Suprapubic skin (tissue), 4 donors: Measurements from ENCODE around the gene COL4A5. TPM values are rescaled to one million over a fixed set of nuclear protein-coding genes. Genes with fewer than 3 reads are reported as not detected.
A peak's percentile ranks its signal among the peaks of the same experiment; 100 is the strongest.

Experiments
- DNase-seq, 2 donors: peaks; one replicate each; pipeline ENCODE4 v3.0.0-alpha.2; 2019; ENCODE audit warnings: low spot score in 2 of 2
- H3K27ac ChIP-seq: fragments of 200-600 bp; sonication (generic); one replicate; pipeline ENCODE4 v1.5.1; 2019
- H3K27me3 ChIP-seq: fragments of 200-600 bp; sonication (generic); one replicate; pipeline ENCODE4 v1.5.1; 2019
- H3K36me3 ChIP-seq: fragments of 200-600 bp; sonication (generic); one replicate; pipeline ENCODE4 v1.5.1; 2019
- H3K4me1 ChIP-seq: fragments of 200-600 bp; sonication (generic); one replicate; pipeline ENCODE4 v1.5.1; 2019
- H3K4me3 ChIP-seq: fragments of 200-600 bp; sonication (generic); one replicate; pipeline ENCODE4 v1.5.1; 2019; ENCODE audit warnings: mild to moderate bottlenecking
- H3K9me3 ChIP-seq: fragments of 200-600 bp; sonication (generic); one replicate; pipeline ENCODE4 v1.5.1; 2019
- CTCF ChIP-seq, 2 donors: fragments of 200-600 bp in 1 of 2; fragments of 450-650 bp in 1 of 2; sonication (generic) in 1 of 2; IDR thresholded peaks; one replicate each; pipeline ENCODE4 v1.5.1; 2016 to 2019; ENCODE audit warnings: antibody characterized with exemption in 2 of 2, mild to moderate bottlenecking in 1 of 2, moderate library complexity in 1 of 2
- EP300 ChIP-seq: sonication (generic); formaldehyde crosslinking; IDR thresholded peaks from one replicate; pipeline ENCODE4 v1.6.1; 2017; ENCODE audit warnings: antibody characterized with exemption
- POLR2A ChIP-seq, 2 donors: fragments of 450-650 bp; IDR thresholded peaks; one replicate each; pipeline ENCODE4 v1.6.1; 2017; ENCODE audit warnings: antibody characterized with exemption in 2 of 2, mild to moderate bottlenecking in 2 of 2, moderate library complexity in 2 of 2
- POLR2AphosphoS5 ChIP-seq, 3 donors: sonication (generic); formaldehyde crosslinking; IDR thresholded peaks; one replicate each; pipeline ENCODE4 v1.6.1; 2017; ENCODE audit warnings: antibody characterized with exemption in 3 of 3
- WGBS: methylation state at CpG from one replicate; pipeline ENCODE4 v1.1.5; 2018; 5-methylcytosine and 5-hydroxymethylcytosine counted together
- total RNA-seq, 4 donors: library from RNA; depleted of rRNA; stranded (reverse); fragments of >200 nt; gene quantifications; one replicate each; pipeline ENCODE4 v1.1.0, GENCODE V29; 2016

COL4A5 gene
- total RNA-seq, 4 donors from 2014 or later: 52.3 to 151 (median 60.2) TPM

- WGBS: 61% methylated on average over 1 of the region's 1 CpG
- DNase-seq: no peak
- Histone ChIP-seq H3K4me1 (no peaks in the 10 kb centered on the region), H3K27ac (no peak overlapping the region), H3K27me3 (no peaks in the 10 kb centered on the region), H3K9me3 (no peaks in the 10 kb centered on the region), H3K4me3 (no peak overlapping the region), H3K36me3 (no peaks in the 10 kb centered on the region)
- TF ChIP-seq POLR2AphosphoS5 (IDR thresholded peaks at IDR 0.05) (no peak), CTCF (IDR thresholded peaks at IDR 0.05) (no peak)
Measured at GRCh38 chrX:108419401-108419800, 20.2 kb upstream of the COL4A5 start.

- Histone ChIP-seq H3K4me1 (no peaks in the 10 kb centered on the region), H3K4me3 (no peak overlapping the region), H3K27ac (no peak overlapping the region), H3K9me3 (no peaks in the 10 kb centered on the region), H3K27me3 (no peaks in the 10 kb centered on the region), H3K36me3 (no peaks in the 10 kb centered on the region)
- WGBS: 72% methylated on average over 1 of the region's 1 CpG
- TF ChIP-seq CTCF (IDR thresholded peaks at IDR 0.05) (no peak), POLR2A (IDR thresholded peaks at IDR 0.05) (no peak), EP300 (no peak), POLR2AphosphoS5 (IDR thresholded peaks at IDR 0.05) (no peak)
- no peak for DNase-seq
Measured at GRCh38 chrX:108420481-108420880, 19.2 kb upstream of the COL4A5 start.

GRCh38 chrX:108426262-108426661, 13.4 kb upstream of the COL4A5 start:
- H3K36me3 ChIP-seq: no peaks in the 10 kb centered on the region
- no peak overlapping the region for H3K4me3 ChIP-seq
- H3K27me3 ChIP-seq: no peaks in the 10 kb centered on the region
- DNase-seq: no peak
- no peaks in the 10 kb centered on the region for H3K4me1 ChIP-seq
- H3K9me3 ChIP-seq: no peaks in the 10 kb centered on the region
- no peak overlapping the region for H3K27ac ChIP-seq
- TF ChIP-seq CTCF (IDR thresholded peaks at IDR 0.05): no peak
- no peak for TF ChIP-seq POLR2A (IDR thresholded peaks at IDR 0.05)
- no peak for TF ChIP-seq EP300
- no peak for TF ChIP-seq POLR2AphosphoS5 (IDR thresholded peaks at IDR 0.05)
- WGBS: 34% methylated on average over 1 of the region's 1 CpG

- H3K27ac ChIP-seq: no peak overlapping the region
- no peaks in the 10 kb centered on the region for H3K27me3 ChIP-seq
- no peak overlapping the region for H3K4me3 ChIP-seq
- 69% methylated on average over 5 of the region's 5 CpGs for WGBS
- no peaks in the 10 kb centered on the region for H3K36me3 ChIP-seq
- H3K9me3 ChIP-seq: no peaks in the 10 kb centered on the region
- TF ChIP-seq CTCF (IDR thresholded peaks at IDR 0.05) (no peak), POLR2AphosphoS5 (IDR thresholded peaks at IDR 0.05) (no peak)
- H3K4me1 ChIP-seq: peaks cover 10% of the 10 kb centered on the region
- DNase-seq: no peak
Measured at GRCh38 chrX:108435261-108435660, 4.4 kb upstream of the COL4A5 start.

- TF ChIP-seq EP300 (no peak), POLR2A (IDR thresholded peaks at IDR 0.05) (no peak), POLR2AphosphoS5 (IDR thresholded peaks at IDR 0.05) (no peak), CTCF (IDR thresholded peaks at IDR 0.05) (no peak)
- Histone ChIP-seq H3K4me1 (peaks cover 10% of the 10 kb centered on the region), H3K9me3 (no peaks in the 10 kb centered on the region), H3K4me3 (peak overlapping the region; percentile 41), H3K27me3 (no peaks in the 10 kb centered on the region), H3K27ac (no peak overlapping the region), H3K36me3 (no peaks in the 10 kb centered on the region)
- WGBS: 30% methylated on average over 20 of the region's 20 CpGs
- no peak for DNase-seq
Measured at GRCh38 chrX:108437349-108438109, 2.1 kb upstream of the COL4A5 start.
